Gastroesophageal sphincter (tissue), 4 donors: Measurements from ENCODE around the gene FLOT1. TPM values are rescaled to one million over a fixed set of nuclear protein-coding genes. Genes with fewer than 3 reads are reported as not detected.

Experiments used
- ATAC-seq: fragments of 150-250 bp; one replicate; pipeline ENCODE4 v1.9.1; 2016; ENCODE audit warnings: mild to moderate bottlenecking, moderate library complexity
- H3K27ac ChIP-seq, 4 donors: fragments of 200-600 bp; sonication (generic) in 3 of 4; 1 replicate in 3 of 4; 2 replicates in 1 of 4; pipeline ENCODE4 v1.5.1; 2016 to 2019
- H3K27me3 ChIP-seq: fragments of 200-600 bp; sonication (generic); one replicate; pipeline ENCODE4 v1.5.1; 2019
- H3K36me3 ChIP-seq, 2 donors: fragments of 200-600 bp; sonication (generic); one replicate each; pipeline ENCODE4 v1.5.1; 2019; ENCODE audit warnings: control low read depth in 1 of 2
- H3K4me1 ChIP-seq, 3 donors: fragments of 200-600 bp; sonication (generic); 1 replicate in 2 of 3; 2 replicates in 1 of 3; pipeline ENCODE4 v1.5.1; 2016 to 2019; ENCODE audit warnings: control low read depth in 2 of 3
- H3K4me3 ChIP-seq, 2 donors: fragments of 200-600 bp; sonication (generic); one replicate each; pipeline ENCODE4 v1.5.1; 2019; ENCODE audit warnings: mild to moderate bottlenecking in 1 of 2, moderate library complexity in 1 of 2
- H3K9me3 ChIP-seq, 3 donors: fragments of 200-600 bp; sonication (generic); one replicate each; pipeline ENCODE4 v1.5.1; 2017 to 2019; ENCODE audit warnings: control low read depth in 2 of 3
- CTCF ChIP-seq, 4 experiments: fragments of 200-600 bp in 2 of 4; fragments of 450-650 bp in 2 of 4; sonication (generic) in 1 of 4; IDR thresholded peaks; one replicate each; pipeline ENCODE4 v1.5.1; 2017 to 2019; ENCODE audit warnings: antibody characterized with exemption in 4 of 4, mild to moderate bottlenecking in 2 of 4, moderate library complexity in 2 of 4
- EP300 ChIP-seq: sonication (generic); formaldehyde crosslinking; IDR thresholded peaks from one replicate; pipeline ENCODE4 v1.6.1; 2017; ENCODE audit warnings: antibody characterized with exemption, mild to moderate bottlenecking
- POLR2A ChIP-seq, 2 donors: fragments of 450-650 bp; IDR thresholded peaks; one replicate each; pipeline ENCODE4 v1.6.1; 2017; ENCODE audit warnings: antibody characterized with exemption in 2 of 2, mild to moderate bottlenecking in 2 of 2, moderate library complexity in 1 of 2
- POLR2AphosphoS5 ChIP-seq: sonication (generic); formaldehyde crosslinking; IDR thresholded peaks from one replicate; pipeline ENCODE4 v1.6.1; 2017; ENCODE audit warnings: antibody characterized with exemption
- WGBS, 2 donors: methylation state at CpG; one replicate each; pipeline ENCODE4 v1.1.5; 2018; ENCODE audit warnings: low coverage in 1 of 2; 5-methylcytosine and 5-hydroxymethylcytosine counted together
- total RNA-seq, 4 donors: library from RNA; depleted of rRNA; stranded (reverse); fragments of >200 nt; gene quantifications; one replicate each; pipeline ENCODE4 v1.1.0, GENCODE V29; 2016

Gene FLOT1
- total RNA-seq, 4 donors from 2014 or later = 104 to 191 (median 152) TPM

GRCh38 chr6:30709101-30709868 is 33.2 kb downstream of the FLOT1 start:
- Histone ChIP-seq H3K36me3 (peaks cover 0 to 98% of the 10 kb centered on the region in 2 donors), H3K4me3 (no peak overlapping the region), H3K9me3 (no peaks in the 10 kb centered on the region), H3K27me3 (no peaks in the 10 kb centered on the region), H3K4me1 (no peaks in the 10 kb centered on the region), H3K27ac (no peak overlapping the region)
- ATAC-seq = no peak
- TF ChIP-seq POLR2A (IDR thresholded peaks at IDR 0.05) = no peak
- TF ChIP-seq EP300 = no peak
- TF ChIP-seq POLR2AphosphoS5 = no peak
- TF ChIP-seq CTCF (IDR thresholded peaks at IDR 0.05) = no peak
- WGBS, 2 donors = 96 to 100% methylated on average over 2 of the region's 2 CpGs

GRCh38 chr6:30707281-30707850 is 35.1 kb downstream of the FLOT1 start:
- Histone ChIP-seq H3K27me3 (no peaks in the 10 kb centered on the region), H3K4me3 (no peak overlapping the region), H3K4me1 (no peaks in the 10 kb centered on the region), H3K27ac (no peak overlapping the region), H3K36me3 (peaks cover 0 to 98% of the 10 kb centered on the region in 2 donors), H3K9me3 (no peaks in the 10 kb centered on the region)
- 63 to 75% methylated on average over 2 to 3 of the region's 6 CpGs for WGBS, 2 donors
- ATAC-seq = no peak
- TF ChIP-seq EP300 (no peak), CTCF (IDR thresholded peaks at IDR 0.05) (no peak), POLR2AphosphoS5 (no peak), POLR2A (IDR thresholded peaks at IDR 0.05) (no peak)

- H3K4me1 ChIP-seq = no peaks in the 10 kb centered on the region
These were observed 36.9 kb downstream of the FLOT1 start for GRCh38 chr6:30705620-30706019.

GRCh38 chr6:30703821-30704220 is 38.7 kb downstream of the FLOT1 start:
- H3K9me3 ChIP-seq = no peaks in the 10 kb centered on the region
- H3K4me1 ChIP-seq = no peaks in the 10 kb centered on the region
- no peak overlapping the region for H3K27ac ChIP-seq
- no peaks in the 10 kb centered on the region for H3K27me3 ChIP-seq
- ATAC-seq = no peak
- H3K36me3 ChIP-seq = peaks cover 0 to 96% of the 10 kb centered on the region in 2 donors
- H3K4me3 ChIP-seq = no peak overlapping the region
- WGBS, 2 donors = 83 to 100% methylated on average over 1 to 2 of the region's 4 CpGs
- TF ChIP-seq POLR2A (IDR thresholded peaks at IDR 0.05) = no peak

More at GRCh38 chr6:30705620-30706019, 36.9 kb downstream of the FLOT1 start:
- Histone ChIP-seq H3K27ac (no peak overlapping the region), H3K4me3 (no peak overlapping the region), H3K9me3 (no peaks in the 10 kb centered on the region), H3K36me3 (peaks cover 0 to 97% of the 10 kb centered on the region in 2 donors), H3K27me3 (no peaks in the 10 kb centered on the region)
- no peak for TF ChIP-seq POLR2A (IDR thresholded peaks at IDR 0.05)
- no peak for TF ChIP-seq POLR2AphosphoS5
- no peak for TF ChIP-seq EP300
- 78% methylated on average over 3 of the region's 4 CpGs; no CpG with 5 or more reads in 1 of the 2 donors for WGBS, 2 donors
- no peak for ATAC-seq

GRCh38 chr6:30703011-30703410 is 39.5 kb downstream of the FLOT1 start:
- Histone ChIP-seq H3K4me1 (no peaks in the 10 kb centered on the region), H3K36me3 (peaks cover 0 to 90% of the 10 kb centered on the region in 2 donors), H3K27me3 (no peaks in the 10 kb centered on the region), H3K9me3 (no peaks in the 10 kb centered on the region), H3K27ac (no peak overlapping the region), H3K4me3 (no peak overlapping the region)
- TF ChIP-seq EP300 = no peak
- TF ChIP-seq POLR2AphosphoS5 = no peak
- TF ChIP-seq POLR2A (IDR thresholded peaks at IDR 0.05) = no peak
- no peak for TF ChIP-seq CTCF (IDR thresholded peaks at IDR 0.05)
- ATAC-seq = no peak
- 93 to 100% methylated on average over 1 to 6 of the region's 10 CpGs for WGBS, 2 donors

GRCh38 chr6:30700340-30700739 is 42.1 kb downstream of the FLOT1 start:
- H3K9me3 ChIP-seq = no peaks in the 10 kb centered on the region
- H3K27me3 ChIP-seq = no peaks in the 10 kb centered on the region
- peaks cover 0 to 63% of the 10 kb centered on the region in 2 donors for H3K36me3 ChIP-seq
- peak; percentile 55 for ATAC-seq
- TF ChIP-seq POLR2A (IDR thresholded peaks at IDR 0.05) (no peak), CTCF (IDR thresholded peaks at IDR 0.05) (no peak), EP300 (no peak), POLR2AphosphoS5 (no peak)
- H3K27ac ChIP-seq = no peak overlapping the region
- H3K4me1 ChIP-seq = no peaks in the 10 kb centered on the region
- H3K4me3 ChIP-seq = no peak overlapping the region
- WGBS, 2 donors = 54 to 59% methylated on average over 3 to 4 of the region's 4 CpGs
